HFF-Myc (cell line): Measurements from ENCODE around the gene ZFR.

ENCODE experiments used
- DNase-seq: peaks from one replicate; pipeline ENCODE4 v3.0.0-alpha.2; 2011; ENCODE audit warnings: low read depth; ENCODE audit errors: extremely low read depth
- H3K4me3 ChIP-seq: replicated peaks from 2 replicates; pipeline ENCODE4 v1.5.1; 2011; ENCODE audit warnings: low read depth, mild to moderate bottlenecking, control low read depth, low read length
- TF ChIP-seq, protein P1 (sequence below): IDR thresholded peaks from 2 replicates; pipeline ENCODE4 v1.5.1; 2012; ENCODE audit warnings: mild to moderate bottlenecking, low read depth, low read length, control low read depth; ENCODE audit errors: missing control alignments

Gene ZFR

GRCh38 chr5:32312595-32313332, 131.8 kb downstream of the ZFR start, which contains the start of gene MTMR12:
Gene MTMR12, minus strand, starts transcription at chr5:32312939. Its CDS starts 101 bp downstream, at chr5:32312838.
- TF ChIP-seq, protein P1, sequence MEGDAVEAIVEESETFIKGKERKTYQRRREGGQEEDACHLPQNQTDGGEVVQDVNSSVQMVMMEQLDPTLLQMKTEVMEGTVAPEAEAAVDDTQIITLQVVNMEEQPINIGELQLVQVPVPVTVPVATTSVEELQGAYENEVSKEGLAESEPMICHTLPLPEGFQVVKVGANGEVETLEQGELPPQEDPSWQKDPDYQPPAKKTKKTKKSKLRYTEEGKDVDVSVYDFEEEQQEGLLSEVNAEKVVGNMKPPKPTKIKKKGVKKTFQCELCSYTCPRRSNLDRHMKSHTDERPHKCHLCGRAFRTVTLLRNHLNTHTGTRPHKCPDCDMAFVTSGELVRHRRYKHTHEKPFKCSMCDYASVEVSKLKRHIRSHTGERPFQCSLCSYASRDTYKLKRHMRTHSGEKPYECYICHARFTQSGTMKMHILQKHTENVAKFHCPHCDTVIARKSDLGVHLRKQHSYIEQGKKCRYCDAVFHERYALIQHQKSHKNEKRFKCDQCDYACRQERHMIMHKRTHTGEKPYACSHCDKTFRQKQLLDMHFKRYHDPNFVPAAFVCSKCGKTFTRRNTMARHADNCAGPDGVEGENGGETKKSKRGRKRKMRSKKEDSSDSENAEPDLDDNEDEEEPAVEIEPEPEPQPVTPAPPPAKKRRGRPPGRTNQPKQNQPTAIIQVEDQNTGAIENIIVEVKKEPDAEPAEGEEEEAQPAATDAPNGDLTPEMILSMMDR: no peak
- DNase-seq: peak; percentile 99

DNA sequence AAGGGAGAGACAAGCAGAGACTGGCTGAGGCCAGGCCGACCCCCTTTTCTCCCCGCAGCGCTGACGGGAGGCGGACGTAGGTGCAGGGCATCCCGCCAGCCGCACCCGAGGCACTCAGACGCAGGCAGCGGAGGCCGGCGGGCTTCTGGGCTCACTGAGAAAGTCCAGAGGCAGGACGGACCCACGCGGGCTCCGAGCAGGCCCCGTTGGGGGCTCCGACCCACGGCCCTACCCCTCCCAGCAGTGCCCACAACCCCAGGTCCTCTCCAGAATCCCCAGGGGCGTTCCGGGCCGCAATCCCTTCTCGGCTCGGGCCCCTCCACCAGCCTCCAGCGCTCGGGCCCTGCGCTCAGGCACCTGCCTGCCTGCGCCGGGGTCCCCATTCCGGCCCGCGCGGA, 132.3 kb downstream of the ZFR start:
- peak overlapping the region; percentile 71 for H3K4me3 ChIP-seq
- TF ChIP-seq, protein P1: no peak
- no peak for DNase-seq

More at GRCh38 chr5:32312595-32313332, 131.8 kb downstream of the ZFR start, which contains the start of gene MTMR12:
- peak within 1 kb of the TSS; percentile 71 for H3K4me3 ChIP-seq

- TF ChIP-seq, protein P1: no peak
- peak overlapping the region; percentile 71 for H3K4me3 ChIP-seq
- DNase-seq: no peak
These were observed 132.9 kb downstream of the ZFR start for GRCh38 chr5:32311404-32312196.

GRCh38 chr5:32309761-32310160, 134.8 kb downstream of the ZFR start:
- DNase-seq: no peak
- H3K4me3 ChIP-seq: no peak overlapping the region
- TF ChIP-seq, protein P1: no peak

- no peak for DNase-seq
- H3K4me3 ChIP-seq: no peak overlapping the region
- TF ChIP-seq, protein P1: no peak
These were observed 135.6 kb downstream of the ZFR start for GRCh38 chr5:32308946-32309345.

DNA sequence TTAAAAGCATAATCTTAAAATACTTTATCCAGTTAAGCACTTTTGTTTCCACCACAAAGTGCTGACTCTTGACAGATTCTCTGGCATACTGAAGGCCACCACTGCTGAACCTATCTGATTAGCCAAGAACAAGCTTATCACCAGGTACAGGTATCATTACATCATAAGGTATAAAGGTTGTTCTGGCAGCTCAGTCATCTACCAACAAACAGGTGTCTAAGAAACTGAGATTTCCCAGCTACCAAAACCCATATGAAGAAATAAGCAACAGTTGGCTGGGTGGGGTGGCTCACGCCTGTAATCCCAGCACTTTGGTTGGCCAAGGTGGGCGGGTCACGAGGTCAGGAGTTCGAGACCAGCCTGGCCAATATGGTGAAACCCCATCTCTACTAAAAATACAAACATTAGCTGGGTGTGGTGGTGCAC, 136.8 kb downstream of the ZFR start:
- DNase-seq: no peak
- TF ChIP-seq, protein P1: no peak
- no peak overlapping the region for H3K4me3 ChIP-seq
